Mesodermal cell (in vitro differentiated cells): ENCODE data around the gene ZNF282. TPM values are rescaled to one million over a fixed set of nuclear protein-coding genes. Genes with fewer than 3 reads are reported as not detected.

Experiments
- H3K27ac ChIP-seq: 2 replicates; pipeline ENCODE4 v1.7.0; 2013; ENCODE audit warnings: mild to moderate bottlenecking, low read depth, low read length, moderate library complexity; ENCODE audit not compliant: severe bottlenecking
- H3K36me3 ChIP-seq: 2 replicates; pipeline ENCODE4 v1.7.1; 2013; ENCODE audit warnings: mild to moderate bottlenecking, low read length, moderate library complexity; ENCODE audit not compliant: control insufficient read depth, insufficient read depth
- H3K4me1 ChIP-seq: one replicate; pipeline ENCODE4 v1.7.1; 2013; ENCODE audit warnings: mild to moderate bottlenecking, low read length; ENCODE audit not compliant: insufficient read depth, control insufficient read depth, poor library complexity, severe bottlenecking
- H3K4me3 ChIP-seq: 2 replicates; pipeline ENCODE4 v1.7.0; 2013; ENCODE audit warnings: low read length, control low read depth, mild to moderate bottlenecking; ENCODE audit not compliant: insufficient read depth, poor library complexity, severe bottlenecking; ENCODE audit errors: extremely low read depth
- H3K9me3 ChIP-seq: 2 replicates; pipeline ENCODE4 v1.7.1; 2013; ENCODE audit warnings: mild to moderate bottlenecking, low read length, moderate library complexity; ENCODE audit not compliant: control insufficient read depth
- WGBS, 2 experiments: methylation state at CpG; one replicate each; pipeline ENCODE4 v1.1.5; 2013; ENCODE audit warnings: missing lambda C conversion rate in 2 of 2; ENCODE audit not compliant: insufficient coverage in 2 of 2; 5-methylcytosine and 5-hydroxymethylcytosine counted together
- polyA plus RNA-seq, 2 experiments: library from polyadenylated mRNA; stranded (reverse); fragments of 50-300 nt; gene quantifications; one replicate each; pipeline ENCODE4 v1.2.3, GENCODE V29; 2013

Gene ZNF282
- 23.1 TPM for polyA plus RNA-seq (2013, experiment 1 of 2)
- 19.1 TPM for polyA plus RNA-seq (2013, experiment 2 of 2)

DNA sequence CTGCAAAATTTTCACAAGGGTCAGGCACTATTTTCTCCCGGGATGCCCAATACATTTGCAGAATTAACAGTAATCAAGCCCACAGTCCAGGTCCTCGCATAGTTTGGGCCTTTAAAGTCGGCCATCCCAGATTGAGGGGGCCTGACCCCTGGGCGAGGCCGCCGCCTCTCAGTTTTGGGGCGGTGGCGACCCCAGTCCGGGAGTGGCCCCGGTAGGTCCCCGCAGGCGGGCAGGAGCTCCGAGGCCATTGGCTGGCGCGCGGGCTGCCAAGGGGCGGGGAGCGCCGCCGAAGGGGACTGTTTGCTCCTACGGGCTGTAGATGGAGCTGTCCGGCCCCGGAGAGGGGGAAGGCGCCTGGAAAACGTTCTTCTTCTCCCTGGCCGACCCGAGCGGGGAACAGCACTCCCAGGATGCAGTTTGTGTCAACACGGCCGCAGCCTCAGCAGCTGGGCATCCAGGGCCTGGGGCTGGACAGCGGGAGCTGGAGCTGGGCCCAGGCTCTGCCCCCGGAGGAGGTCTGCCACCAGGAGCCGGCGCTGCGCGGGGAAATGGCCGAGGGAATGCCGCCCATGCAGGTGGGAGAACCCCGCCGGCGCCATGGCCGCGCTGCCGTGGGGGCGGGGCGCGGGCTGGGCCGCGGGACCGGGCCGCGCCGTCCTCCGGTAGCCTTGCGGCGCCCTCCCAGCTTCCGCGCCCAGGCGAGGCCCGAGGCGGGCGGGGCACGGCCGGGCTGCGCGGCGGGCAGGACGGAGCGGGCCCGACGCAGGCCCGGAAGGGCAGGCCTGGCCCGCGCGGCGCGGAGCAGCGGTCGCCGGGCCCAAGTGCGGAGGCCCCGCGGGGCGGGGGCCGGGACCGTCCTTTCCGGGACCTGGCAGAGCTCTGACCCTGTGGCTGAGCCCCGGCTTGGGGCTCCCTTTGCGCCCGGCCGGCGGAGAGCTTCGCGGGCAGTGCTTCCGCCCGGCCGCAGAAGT, at the start of gene ZNF282:
Gene ZNF282, plus strand, starts transcription at position 367 of the 971 bp plus-strand sequence. Its CDS starts 44 bp downstream, at position 411.
- peak within 1 kb of the TSS; percentile 70 for H3K4me3 ChIP-seq
- H3K9me3 ChIP-seq = no peaks in the 10 kb centered on the region
- 0 to 1% methylated on average over 67 to 77 of the region's 97 CpGs for WGBS, 2 experiments
- peak within 1 kb of the TSS; percentile 80 for H3K27ac ChIP-seq
- H3K4me1 ChIP-seq = peaks cover 8% of the 10 kb centered on the region
- peaks cover 31% of the 10 kb centered on the region for H3K36me3 ChIP-seq

- peak within 1 kb of the TSS; percentile 76 for H3K27ac ChIP-seq
- WGBS, 2 experiments = 2 to 7% methylated on average over 53 to 68 of the region's 79 CpGs
- no peaks in the 10 kb centered on the region for H3K9me3 ChIP-seq
- no peaks in the 10 kb centered on the region for H3K4me1 ChIP-seq
- H3K4me3 ChIP-seq = peak within 1 kb of the TSS; percentile 87
- H3K36me3 ChIP-seq = peaks cover 9% of the 10 kb centered on the region
These were observed 48.1 kb upstream of the ZNF282 start, which contains the start of gene ZNF398 for GRCh38 chr7:149147072-149147751. ZNF398 (plus strand) TSS chr7:149147453; CDS start chr7:149147743, 290 bp downstream.

- Histone ChIP-seq H3K4me1 (no peaks in the 10 kb centered on the region), H3K27ac (peak overlapping the region; percentile 76), H3K9me3 (no peaks in the 10 kb centered on the region), H3K36me3 (peaks cover 13% of the 10 kb centered on the region), H3K4me3 (peak overlapping the region; percentile 87)
- 0% methylated on average over 61 to 78 of the region's 86 CpGs for WGBS, 2 experiments
These were observed 47.3 kb upstream of the ZNF282 start for GRCh38 chr7:149147752-149148653.

DNA sequence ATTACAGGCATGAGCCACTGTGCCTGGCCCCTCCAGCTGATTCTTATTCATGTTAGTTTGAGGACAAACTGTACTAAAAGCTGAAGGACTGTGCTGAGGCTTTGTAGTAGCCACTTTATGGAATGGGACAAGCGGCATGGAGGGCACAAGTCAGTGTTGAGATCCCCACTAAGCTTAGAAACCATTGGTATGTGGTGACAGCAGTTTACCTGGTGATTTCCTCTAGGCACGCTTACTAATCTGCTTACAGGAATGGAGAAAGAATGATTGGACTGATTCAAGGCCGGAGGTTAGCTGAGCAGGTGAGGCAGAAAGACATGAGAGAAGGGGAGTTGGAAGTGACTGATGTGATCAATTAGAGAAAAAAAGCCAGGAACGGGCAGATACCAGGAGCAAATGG, 44.4 kb upstream of the ZNF282 start:
- no peak overlapping the region for H3K27ac ChIP-seq
- no peak overlapping the region for H3K4me3 ChIP-seq
- H3K9me3 ChIP-seq = no peaks in the 10 kb centered on the region
- WGBS, 2 experiments = 87 to 89% methylated on average over 4 of the region's 4 CpGs
- no peaks in the 10 kb centered on the region for H3K4me1 ChIP-seq
- H3K36me3 ChIP-seq = peaks cover 40% of the 10 kb centered on the region

DNA sequence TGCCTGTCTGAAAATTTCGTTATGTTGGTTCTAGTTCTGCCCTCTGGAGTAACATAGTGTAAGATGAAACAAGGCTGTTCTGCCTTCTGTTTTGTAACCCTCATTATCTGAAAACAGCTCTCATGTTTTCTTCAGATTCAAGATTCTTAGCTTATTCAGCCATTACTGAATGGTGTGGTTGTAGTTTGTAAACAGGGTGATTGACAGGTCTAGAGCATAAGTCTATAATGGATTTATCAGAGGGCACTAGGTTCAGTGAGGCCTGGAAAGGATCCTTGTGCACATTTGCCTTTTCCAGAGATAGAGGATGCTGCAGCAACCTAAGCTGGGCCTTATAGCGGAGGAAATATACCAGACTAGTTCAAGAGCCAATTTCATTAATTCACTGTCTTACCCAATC, 42.0 kb upstream of the ZNF282 start:
- 94 to 100% methylated on average over 1 to 2 of the region's 2 CpGs for WGBS, 2 experiments
- H3K36me3 ChIP-seq = peaks cover 61% of the 10 kb centered on the region

GRCh38 chr7:149154056-149154455, 41.3 kb upstream of the ZNF282 start:
- 98 to 99% methylated on average over 10 to 11 of the region's 11 CpGs for WGBS, 2 experiments
- Histone ChIP-seq H3K4me1 (no peaks in the 10 kb centered on the region), H3K4me3 (no peak overlapping the region), H3K27ac (no peak overlapping the region), H3K9me3 (no peaks in the 10 kb centered on the region), H3K36me3 (peaks cover 66% of the 10 kb centered on the region)

More for the DNA sequence above, 42.0 kb upstream of the ZNF282 start:
- H3K27ac ChIP-seq = no peak overlapping the region
- no peak overlapping the region for H3K4me3 ChIP-seq
- H3K4me1 ChIP-seq = no peaks in the 10 kb centered on the region
- H3K9me3 ChIP-seq = no peaks in the 10 kb centered on the region

- Histone ChIP-seq H3K9me3 (no peaks in the 10 kb centered on the region), H3K36me3 (peaks cover 79% of the 10 kb centered on the region), H3K4me1 (peaks cover 6% of the 10 kb centered on the region), H3K27ac (no peak overlapping the region), H3K4me3 (no peak overlapping the region)
- WGBS, 2 experiments = 93 to 100% methylated on average over 3 to 5 of the region's 6 CpGs
These were observed 38.4 kb upstream of the ZNF282 start for GRCh38 chr7:149156898-149157297.

- H3K9me3 ChIP-seq = no peaks in the 10 kb centered on the region
- H3K4me3 ChIP-seq = no peak overlapping the region
- peaks cover 77% of the 10 kb centered on the region for H3K36me3 ChIP-seq
- peak overlapping the region; percentile 10 for H3K27ac ChIP-seq
- WGBS, 2 experiments = 87 to 90% methylated on average over 4 to 5 of the region's 5 CpGs
- peaks cover 6% of the 10 kb centered on the region for H3K4me1 ChIP-seq
These were observed 34.0 kb upstream of the ZNF282 start for GRCh38 chr7:149161241-149161848.

DNA sequence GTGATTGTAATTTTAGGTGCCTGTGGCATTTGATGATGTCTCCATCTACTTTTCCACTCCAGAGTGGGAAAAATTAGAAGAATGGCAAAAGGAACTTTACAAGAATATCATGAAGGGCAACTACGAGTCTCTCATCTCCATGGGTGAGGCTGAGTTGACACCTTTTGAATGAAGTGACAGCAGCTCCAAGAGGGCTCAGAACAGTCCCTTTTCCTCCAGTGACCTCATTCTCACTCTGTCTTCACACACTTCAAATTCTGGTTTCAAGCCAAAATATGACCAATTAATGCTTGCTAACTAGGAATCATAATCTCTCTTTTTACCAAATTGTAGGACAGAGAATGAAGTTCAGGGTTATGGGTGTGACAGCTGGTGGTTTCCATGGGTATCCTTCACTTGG, 29.2 kb upstream of the ZNF282 start:
- Histone ChIP-seq H3K36me3 (peaks cover 84% of the 10 kb centered on the region), H3K9me3 (no peaks in the 10 kb centered on the region), H3K4me3 (no peak overlapping the region), H3K27ac (no peak overlapping the region), H3K4me1 (peaks cover 5% of the 10 kb centered on the region)
- 88 to 100% methylated on average over 1 of the region's 1 CpG for WGBS, 2 experiments
